CD14-positive monocyte (primary cell): ENCODE results near the gene MSI2. TPM values are rescaled to one million over a fixed set of nuclear protein-coding genes. Genes with fewer than 3 reads are reported as not detected.

Experiments used
- DNase-seq, 3 donors: peaks; one replicate each; pipeline ENCODE4 v3.0.0-alpha.2; 2011 to 2022
- H2AFZ ChIP-seq: 2 replicates; pipeline ENCODE4 v1.6.0; 2012; ENCODE audit warnings: mild to moderate bottlenecking, low read depth, low read length, inconsistent platforms; ENCODE audit not compliant: insufficient read depth, poor library complexity, severe bottlenecking
- H3K27ac ChIP-seq, 2 donors: 1 replicate in 1 of 2; 2 replicates in 1 of 2; pipeline ENCODE4 v1.5.1; 2012 to 2013; ENCODE audit warnings: low read length in 2 of 2, control low read depth in 1 of 2, inconsistent platforms in 1 of 2, low read depth in 1 of 2, mild to moderate bottlenecking in 1 of 2
- H3K27me3 ChIP-seq, 2 donors: one replicate each; pipeline versions ENCODE4 v1.6.0 to v1.6.1; 2011 to 2013; ENCODE audit warnings: low read length in 2 of 2; ENCODE audit not compliant: control insufficient read depth in 2 of 2, insufficient read depth in 2 of 2
- H3K36me3 ChIP-seq, 2 donors: replicated peaks in 1 of 2; 1 replicate in 1 of 2; 2 replicates in 1 of 2; pipeline versions ENCODE4 v1.5.1 to v1.6.1; 2012 to 2013; ENCODE audit warnings: low read length in 2 of 2, control low read depth in 1 of 2, inconsistent platforms in 1 of 2, mild to moderate bottlenecking in 1 of 2; ENCODE audit not compliant: insufficient read depth in 2 of 2, control insufficient read depth in 1 of 2
- H3K4me1 ChIP-seq, 2 donors: 1 replicate in 1 of 2; 2 replicates in 1 of 2; pipeline versions ENCODE4 v1.5.1 to v1.6.1; 2012 to 2013; ENCODE audit warnings: low read length in 2 of 2, control low read depth in 1 of 2, inconsistent platforms in 1 of 2, mild to moderate bottlenecking in 1 of 2, moderate library complexity in 1 of 2; ENCODE audit not compliant: insufficient read depth in 2 of 2, control insufficient read depth in 1 of 2
- H3K4me2 ChIP-seq: replicated peaks from 2 replicates; pipeline ENCODE3; 2012; ENCODE audit warnings: low read length, moderate library complexity, mild to moderate bottlenecking; ENCODE audit not compliant: poor library complexity, severe bottlenecking; ENCODE audit errors: extremely low read depth
- H3K4me3 ChIP-seq, 3 experiments: fragments of 200-600 bp in 1 of 3; sonication (generic) in 1 of 3; replicated peaks in 1 of 3; 1 replicate in 2 of 3; 2 replicates in 1 of 3; pipeline ENCODE4 v1.5.1; 2011 to 2013; ENCODE audit warnings: low read length in 3 of 3, mild to moderate bottlenecking in 3 of 3, control low read depth in 2 of 3, low read depth in 2 of 3, inconsistent platforms in 1 of 3, moderate library complexity in 1 of 3
- H3K79me2 ChIP-seq: 2 replicates; pipeline ENCODE4 v1.6.0; 2012; ENCODE audit warnings: mild to moderate bottlenecking, control low read depth, inconsistent platforms, low read length, moderate library complexity; ENCODE audit not compliant: insufficient read depth
- H3K9ac ChIP-seq: 2 replicates; pipeline ENCODE4 v1.6.0; 2017; ENCODE audit warnings: low read length, mild to moderate bottlenecking; ENCODE audit not compliant: insufficient read depth, poor library complexity, severe bottlenecking
- H3K9me3 ChIP-seq, 2 donors: replicated peaks in 1 of 2; 1 replicate in 1 of 2; 2 replicates in 1 of 2; pipeline versions ENCODE4 v1.5.1 to v1.6.1; 2012 to 2013; ENCODE audit warnings: low read length in 2 of 2, control low read depth in 1 of 2; ENCODE audit not compliant: control insufficient read depth in 1 of 2, insufficient read depth in 1 of 2
- H4K20me1 ChIP-seq: 2 replicates; pipeline ENCODE4 v1.6.0; 2012; ENCODE audit warnings: mild to moderate bottlenecking, low read length, control low read depth, moderate library complexity; ENCODE audit not compliant: insufficient read depth
- H3K27ac Mint-ChIP-seq, 7 donors: one replicate each; pipeline ENCODE4 v1.8.0; 2020; ENCODE audit warnings: mild to moderate bottlenecking in 7 of 7, mixed read lengths in 7 of 7, moderate library complexity in 6 of 7, inconsistent platforms in 2 of 7
- H3K27me3 Mint-ChIP-seq, 3 donors: one replicate each; pipeline ENCODE4 v1.8.0; 2021 to 2022; ENCODE audit warnings: low read depth in 3 of 3, mild to moderate bottlenecking in 3 of 3, mixed read lengths in 3 of 3, moderate library complexity in 3 of 3, inconsistent platforms in 1 of 3
- H3K36me3 Mint-ChIP-seq, 2 donors: one replicate each; pipeline ENCODE4 v1.8.0; 2020; ENCODE audit warnings: mixed read lengths in 2 of 2, inconsistent platforms in 1 of 2, mild to moderate bottlenecking in 1 of 2
- H3K4me1 Mint-ChIP-seq: one replicate; pipeline ENCODE4 v1.8.0; 2020; ENCODE audit warnings: mild to moderate bottlenecking, mixed read lengths
- H3K4me3 Mint-ChIP-seq, 2 donors: one replicate each; pipeline ENCODE4 v1.8.0; 2020; ENCODE audit warnings: mild to moderate bottlenecking in 2 of 2, mixed read lengths in 2 of 2, moderate library complexity in 1 of 2
- H3K9me3 Mint-ChIP-seq, 7 donors: one replicate each; pipeline ENCODE4 v1.8.0; 2020 to 2022; ENCODE audit warnings: mixed read lengths in 7 of 7, mild to moderate bottlenecking in 6 of 7, moderate library complexity in 6 of 7, inconsistent platforms in 2 of 7
- WGBS: methylation state at CpG from one replicate; pipeline ENCODE4 v1.1.5; 2013; ENCODE audit warnings: missing lambda C conversion rate; ENCODE audit not compliant: insufficient coverage; 5-methylcytosine and 5-hydroxymethylcytosine counted together
- intact Hi-C, 2 donors: fragments of 100-400 bp; cut with micrococcal nuclease; formaldehyde crosslinking; loops; one replicate each; pipeline versions ENCODE4 v1.15.0 to v1.15.1; 2023
- polyA plus RNA-seq, 3 donors: library from polyadenylated mRNA; depleted of rRNA in 1 of 3; unstranded in 2 of 3; stranded (reverse) in 1 of 3; fragments of 300-500 nt in 2 of 3; fragments of >200 nt in 1 of 3; fragmentation: Illumina TruSeq in 2 of 3; gene quantifications; 1 replicate in 2 of 3; 2 replicates in 1 of 3; pipeline ENCODE4 v1.2.3, GENCODE V29; 2012 to 2021
- TF ChIP-seq, protein P1 (sequence below): fragments of 200-600 bp; IDR thresholded peaks from one replicate; pipeline ENCODE4 v1.8.0; 2022; ENCODE audit warnings: antibody characterized with exemption, mild to moderate bottlenecking

Gene MSI2
- polyA plus RNA-seq, 3 donors = 0.20 to 6.6 (median 0.37) TPM

DNA sequence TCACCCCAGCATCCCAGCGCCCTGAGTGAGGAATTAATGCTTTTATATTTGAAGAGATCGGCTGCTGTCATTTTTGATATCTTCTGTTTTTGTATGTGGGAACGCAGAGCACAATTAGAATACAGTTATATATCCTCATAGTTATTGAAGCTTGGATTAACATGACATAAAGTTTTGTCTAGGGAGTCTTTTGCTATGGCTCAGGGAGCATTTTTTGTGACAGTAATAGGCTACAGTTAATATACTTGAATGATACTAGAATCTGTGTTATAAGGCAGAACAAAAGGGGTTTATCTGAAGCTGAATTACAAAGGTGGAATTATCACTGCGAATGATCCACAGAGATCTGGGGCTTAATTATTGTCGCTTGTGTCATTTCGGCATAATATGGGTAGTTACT lies 239.4 kb downstream of the MSI2 start:
- peaks cover 30% of the 10 kb centered on the region for H3K4me1 Mint-ChIP-seq

DNA sequence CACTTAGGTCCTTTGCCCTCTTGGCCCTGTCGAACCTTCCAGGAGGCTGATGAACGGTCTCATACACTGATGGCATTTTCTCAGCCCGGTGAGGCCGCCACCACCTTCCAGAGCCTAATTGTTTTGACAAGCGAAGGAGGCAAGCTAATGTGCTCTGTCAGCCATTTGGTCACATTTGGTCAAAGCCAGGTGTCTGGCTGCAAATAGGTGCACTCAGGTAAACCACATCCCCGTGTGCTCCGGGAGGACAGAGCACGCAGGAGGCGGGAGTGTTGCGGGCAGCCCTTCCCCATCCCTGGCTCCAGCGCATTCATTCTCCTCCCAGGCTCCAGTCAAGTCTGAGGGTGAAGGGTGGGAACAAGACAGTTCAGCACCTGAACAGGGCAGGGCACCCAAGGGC lies 240.1 kb downstream of the MSI2 start:
- Histone ChIP-seq H4K20me1 (peaks cover 3% of the 10 kb centered on the region), H3K27ac (no peak overlapping the region), H3K79me2 (no peaks in the 10 kb centered on the region), H3K9me3 (no peaks in the 10 kb centered on the region), H3K36me3 (no peaks in the 10 kb centered on the region), H3K9ac (no peak overlapping the region), H3K4me2 (no peak overlapping the region), H2AFZ (no peak overlapping the region), H3K27me3 (no peaks in the 10 kb centered on the region), H3K4me3 (no peak overlapping the region), H3K4me1 (peaks cover 18 to 22% of the 10 kb centered on the region in 2 donors)
- Mint-ChIP-seq H3K36me3 (no peaks in the 10 kb centered on the region), H3K4me3 (no peak overlapping the region), H3K27me3 (peaks cover 0 to 2% (median 0%) of the 10 kb centered on the region in 3 donors), H3K27ac (no peak overlapping the region), H3K4me1 (peaks cover 30% of the 10 kb centered on the region), H3K9me3 (peaks cover 0 to 1% (median 0%) of the 10 kb centered on the region in 7 donors)
- DNase-seq = no peak
- 94% methylated on average over 7 of the region's 11 CpGs for WGBS
- TF ChIP-seq, protein P1, sequence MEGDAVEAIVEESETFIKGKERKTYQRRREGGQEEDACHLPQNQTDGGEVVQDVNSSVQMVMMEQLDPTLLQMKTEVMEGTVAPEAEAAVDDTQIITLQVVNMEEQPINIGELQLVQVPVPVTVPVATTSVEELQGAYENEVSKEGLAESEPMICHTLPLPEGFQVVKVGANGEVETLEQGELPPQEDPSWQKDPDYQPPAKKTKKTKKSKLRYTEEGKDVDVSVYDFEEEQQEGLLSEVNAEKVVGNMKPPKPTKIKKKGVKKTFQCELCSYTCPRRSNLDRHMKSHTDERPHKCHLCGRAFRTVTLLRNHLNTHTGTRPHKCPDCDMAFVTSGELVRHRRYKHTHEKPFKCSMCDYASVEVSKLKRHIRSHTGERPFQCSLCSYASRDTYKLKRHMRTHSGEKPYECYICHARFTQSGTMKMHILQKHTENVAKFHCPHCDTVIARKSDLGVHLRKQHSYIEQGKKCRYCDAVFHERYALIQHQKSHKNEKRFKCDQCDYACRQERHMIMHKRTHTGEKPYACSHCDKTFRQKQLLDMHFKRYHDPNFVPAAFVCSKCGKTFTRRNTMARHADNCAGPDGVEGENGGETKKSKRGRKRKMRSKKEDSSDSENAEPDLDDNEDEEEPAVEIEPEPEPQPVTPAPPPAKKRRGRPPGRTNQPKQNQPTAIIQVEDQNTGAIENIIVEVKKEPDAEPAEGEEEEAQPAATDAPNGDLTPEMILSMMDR = no peak
- intact Hi-C loops = no loop called here

More for the DNA sequence above, 239.4 kb downstream of the MSI2 start:
- H3K27ac ChIP-seq = no peak overlapping the region
- H3K27me3 ChIP-seq = no peaks in the 10 kb centered on the region
- no peak for DNase-seq
- H3K4me1 ChIP-seq = peaks cover 18 to 22% of the 10 kb centered on the region in 2 donors
- H3K4me2 ChIP-seq = no peak overlapping the region
- H3K4me3 ChIP-seq = no peak overlapping the region
- peaks cover 3% of the 10 kb centered on the region for H4K20me1 ChIP-seq
- H3K9ac ChIP-seq = no peak overlapping the region
- no peaks in the 10 kb centered on the region for H3K9me3 ChIP-seq
- no CpG with 5 or more reads among the region's 6 CpGs for WGBS
- no peaks in the 10 kb centered on the region for H3K36me3 Mint-ChIP-seq
- no peaks in the 10 kb centered on the region for H3K36me3 ChIP-seq
- no peak overlapping the region for H3K4me3 Mint-ChIP-seq
- H2AFZ ChIP-seq = no peak overlapping the region
- peaks cover 0 to 2% (median 0%) of the 10 kb centered on the region in 3 donors for H3K27me3 Mint-ChIP-seq
- TF ChIP-seq, protein P1 = no peak
- H3K27ac Mint-ChIP-seq = no peak overlapping the region
- intact Hi-C loops = no loop called here
- no peaks in the 10 kb centered on the region for H3K79me2 ChIP-seq
- H3K9me3 Mint-ChIP-seq = peaks cover 0 to 1% (median 0%) of the 10 kb centered on the region in 7 donors
